Kidney epithelial cell (primary cell): ENCODE data around the gene PDC. TPM values are rescaled to one million over a fixed set of nuclear protein-coding genes. Genes with fewer than 3 reads are reported as not detected.

Experiments used
- DNase-seq: peaks from one replicate; pipeline ENCODE4 v3.0.0-alpha.2; 2010; ENCODE audit warnings: low read depth
- H3K27me3 ChIP-seq: 2 replicates; pipeline ENCODE4 v1.6.0; 2011; ENCODE audit warnings: low read length; ENCODE audit not compliant: control insufficient read depth, insufficient read depth
- H3K36me3 ChIP-seq: 2 replicates; pipeline ENCODE4 v1.5.1; 2011; ENCODE audit warnings: low read length; ENCODE audit not compliant: control insufficient read depth, insufficient read depth
- H3K4me3 ChIP-seq: 2 replicates; pipeline ENCODE4 v1.5.1; 2011; ENCODE audit warnings: low read depth, mild to moderate bottlenecking, control low read depth, low read length
- total RNA-seq: library from RNA; depleted of rRNA; stranded (reverse); fragments of >200 nt; gene quantifications from 2 replicates; pipeline ENCODE4 v1.2.3, GENCODE V29; 2015
- TF ChIP-seq, protein P1 (sequence below): IDR thresholded peaks from 2 replicates; pipeline ENCODE4 v1.5.1; 2011; ENCODE audit warnings: mild to moderate bottlenecking, moderate library complexity, low read length, control low read depth, inconsistent platforms; ENCODE audit not compliant: insufficient read depth, poor library complexity, severe bottlenecking

PDC gene
- total RNA-seq, 1 donor from 2014 or later, result not detected

DNA sequence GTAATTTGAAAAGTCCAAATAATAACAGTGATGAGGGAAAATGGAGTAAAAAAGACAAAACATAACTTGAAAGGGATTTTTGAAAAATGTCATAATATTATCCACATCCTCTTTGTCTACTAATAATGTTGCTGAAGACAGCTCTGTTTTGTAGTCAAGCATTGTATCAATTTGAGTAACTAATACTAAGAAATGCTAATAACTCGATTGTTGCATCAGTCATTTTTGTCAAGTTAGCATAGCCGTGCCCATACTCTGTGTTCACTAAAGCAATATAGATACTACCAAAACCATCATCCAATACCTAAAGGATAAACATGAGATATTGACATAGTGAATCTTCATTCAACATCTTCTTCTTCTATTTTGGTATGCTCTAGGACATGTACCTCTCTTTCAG lies 17.3 kb downstream of the PDC start:
- no peak overlapping the region for H3K4me3 ChIP-seq
- TF ChIP-seq, protein P1, sequence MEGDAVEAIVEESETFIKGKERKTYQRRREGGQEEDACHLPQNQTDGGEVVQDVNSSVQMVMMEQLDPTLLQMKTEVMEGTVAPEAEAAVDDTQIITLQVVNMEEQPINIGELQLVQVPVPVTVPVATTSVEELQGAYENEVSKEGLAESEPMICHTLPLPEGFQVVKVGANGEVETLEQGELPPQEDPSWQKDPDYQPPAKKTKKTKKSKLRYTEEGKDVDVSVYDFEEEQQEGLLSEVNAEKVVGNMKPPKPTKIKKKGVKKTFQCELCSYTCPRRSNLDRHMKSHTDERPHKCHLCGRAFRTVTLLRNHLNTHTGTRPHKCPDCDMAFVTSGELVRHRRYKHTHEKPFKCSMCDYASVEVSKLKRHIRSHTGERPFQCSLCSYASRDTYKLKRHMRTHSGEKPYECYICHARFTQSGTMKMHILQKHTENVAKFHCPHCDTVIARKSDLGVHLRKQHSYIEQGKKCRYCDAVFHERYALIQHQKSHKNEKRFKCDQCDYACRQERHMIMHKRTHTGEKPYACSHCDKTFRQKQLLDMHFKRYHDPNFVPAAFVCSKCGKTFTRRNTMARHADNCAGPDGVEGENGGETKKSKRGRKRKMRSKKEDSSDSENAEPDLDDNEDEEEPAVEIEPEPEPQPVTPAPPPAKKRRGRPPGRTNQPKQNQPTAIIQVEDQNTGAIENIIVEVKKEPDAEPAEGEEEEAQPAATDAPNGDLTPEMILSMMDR, result no peak
- no peaks in the 10 kb centered on the region for H3K36me3 ChIP-seq
- DNase-seq, result no peak
- H3K27me3 ChIP-seq, result no peaks in the 10 kb centered on the region

DNA sequence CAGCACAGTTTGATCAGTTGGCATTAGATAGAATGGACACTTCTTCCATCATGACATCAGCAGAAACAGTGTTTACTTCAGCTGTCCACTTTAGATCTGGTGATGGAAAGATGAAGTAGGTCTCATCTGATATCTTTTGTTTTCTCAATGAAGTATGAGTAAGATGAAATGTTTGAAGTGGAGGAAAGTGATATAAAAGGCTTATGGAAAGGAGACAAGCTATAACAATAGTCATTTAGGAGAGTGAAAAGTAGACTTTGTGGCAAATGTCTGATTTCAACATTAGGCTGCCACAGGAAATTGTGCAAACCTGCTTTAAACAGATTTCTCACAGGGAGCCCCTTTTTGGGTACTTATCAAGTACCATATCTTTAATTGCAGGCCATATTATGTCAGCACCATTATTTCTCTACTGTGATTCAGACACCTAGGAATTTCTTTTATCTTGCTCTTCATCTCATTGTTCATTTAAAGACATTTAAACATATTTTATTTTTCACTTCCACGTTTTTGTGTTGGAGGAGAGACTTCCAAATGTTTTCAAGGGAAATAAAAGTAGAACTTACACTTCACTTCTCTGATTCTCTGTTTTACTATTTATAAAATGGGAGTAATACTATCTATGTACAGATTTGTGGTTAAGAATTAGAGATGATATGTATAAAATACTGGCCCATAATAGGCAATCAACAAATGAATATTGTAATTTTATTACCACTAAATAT lies 18.1 kb downstream of the PDC start:
- no peak for DNase-seq
- TF ChIP-seq, protein P1, result no peak
- no peaks in the 10 kb centered on the region for H3K27me3 ChIP-seq
- no peak overlapping the region for H3K4me3 ChIP-seq
- no peaks in the 10 kb centered on the region for H3K36me3 ChIP-seq

DNA sequence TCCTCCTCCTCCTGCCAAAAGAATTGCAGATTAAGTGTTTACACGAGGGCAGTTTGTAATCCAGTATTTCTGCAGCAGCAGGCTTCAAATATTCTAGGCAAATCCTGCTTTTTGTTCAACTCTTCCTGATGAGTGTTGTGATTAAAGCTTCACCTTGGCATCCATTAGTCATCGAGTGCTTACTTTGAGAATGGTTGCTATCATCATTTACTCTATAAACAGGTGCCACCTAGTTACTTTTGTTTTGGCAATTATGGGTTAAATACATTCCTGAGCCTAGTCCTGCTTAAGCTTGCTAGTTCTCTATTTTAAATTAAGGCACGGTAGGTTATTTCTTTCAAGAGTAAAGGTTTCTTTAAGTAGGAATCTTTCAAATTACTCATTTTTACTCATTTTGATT lies 20.3 kb downstream of the PDC start:
- no peaks in the 10 kb centered on the region for H3K36me3 ChIP-seq
- no peaks in the 10 kb centered on the region for H3K27me3 ChIP-seq
- no peak overlapping the region for H3K4me3 ChIP-seq
- DNase-seq, result peak; percentile 32
- TF ChIP-seq, protein P1, result no peak

DNA sequence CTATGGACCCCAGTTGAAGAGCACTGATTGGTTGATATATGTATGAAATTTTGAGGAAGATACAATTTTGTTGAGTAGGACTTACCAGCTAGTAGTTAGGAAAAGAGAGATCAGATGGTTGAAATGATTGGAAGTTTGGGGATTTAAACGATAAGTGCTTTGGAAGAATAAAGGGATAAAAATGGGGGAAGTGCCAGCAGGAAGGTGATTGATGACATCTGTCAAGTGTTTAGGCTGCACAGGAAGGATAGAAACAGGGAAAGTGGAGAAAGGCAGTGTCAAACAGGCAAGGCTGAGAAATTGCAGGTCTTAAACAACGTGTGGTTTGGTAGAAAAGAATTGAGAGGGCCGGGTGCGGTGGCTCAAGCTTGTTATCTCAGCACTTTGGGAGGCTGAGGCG lies 22.3 kb downstream of the PDC start:
- Histone ChIP-seq H3K27me3 (no peaks in the 10 kb centered on the region), H3K36me3 (no peaks in the 10 kb centered on the region), H3K4me3 (no peak overlapping the region)
- no peak for DNase-seq
- TF ChIP-seq, protein P1, result no peak

DNA sequence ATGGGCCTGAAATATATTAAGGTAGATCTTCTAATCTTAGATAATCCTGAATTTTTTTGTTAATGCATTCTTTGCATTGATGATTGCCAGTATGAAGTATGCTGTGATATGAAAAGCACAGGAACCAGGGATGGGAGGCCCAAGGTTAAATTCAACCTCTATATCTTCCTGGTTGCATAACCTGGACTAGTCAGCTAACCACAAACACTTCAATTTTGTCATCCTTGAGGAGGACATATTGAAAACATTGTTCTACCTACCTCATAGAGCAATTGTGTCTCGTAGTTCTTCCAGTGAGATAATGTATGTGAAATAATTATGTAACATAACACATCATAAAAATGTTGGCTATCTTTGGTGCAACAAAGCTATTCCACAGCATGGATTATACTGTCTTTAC lies 25.6 kb downstream of the PDC start:
- no peak for DNase-seq
- Histone ChIP-seq H3K4me3 (no peak overlapping the region), H3K27me3 (no peaks in the 10 kb centered on the region), H3K36me3 (no peaks in the 10 kb centered on the region)
- TF ChIP-seq, protein P1, result no peak

DNA sequence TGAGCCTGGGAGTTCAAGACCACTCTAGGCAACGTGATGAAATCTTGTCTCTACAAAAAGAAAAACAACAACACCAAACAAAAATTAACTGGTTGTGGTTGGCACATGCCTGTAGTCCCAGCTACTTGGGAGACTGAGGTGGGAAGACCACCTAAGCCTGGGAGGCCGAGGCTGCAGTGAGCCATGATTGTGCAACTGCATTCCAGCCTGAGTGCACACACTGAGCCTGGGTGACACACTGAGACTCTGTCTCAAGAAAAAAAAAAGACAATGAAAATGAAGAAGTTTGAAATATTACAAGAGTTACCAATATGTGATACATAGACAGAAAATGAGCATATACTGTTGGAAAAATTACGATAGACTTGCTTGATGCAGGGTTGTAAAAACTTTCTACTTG lies 31.9 kb downstream of the PDC start:
- H3K4me3 ChIP-seq, result no peak overlapping the region
- DNase-seq, result no peak
- TF ChIP-seq, protein P1, result no peak

More for the DNA sequence above, 31.9 kb downstream of the PDC start:
- Histone ChIP-seq H3K27me3 (no peaks in the 10 kb centered on the region), H3K36me3 (no peaks in the 10 kb centered on the region)
